Measurements from ENCODE around the gene CHIC2.

CHIC2 gene

DNA sequence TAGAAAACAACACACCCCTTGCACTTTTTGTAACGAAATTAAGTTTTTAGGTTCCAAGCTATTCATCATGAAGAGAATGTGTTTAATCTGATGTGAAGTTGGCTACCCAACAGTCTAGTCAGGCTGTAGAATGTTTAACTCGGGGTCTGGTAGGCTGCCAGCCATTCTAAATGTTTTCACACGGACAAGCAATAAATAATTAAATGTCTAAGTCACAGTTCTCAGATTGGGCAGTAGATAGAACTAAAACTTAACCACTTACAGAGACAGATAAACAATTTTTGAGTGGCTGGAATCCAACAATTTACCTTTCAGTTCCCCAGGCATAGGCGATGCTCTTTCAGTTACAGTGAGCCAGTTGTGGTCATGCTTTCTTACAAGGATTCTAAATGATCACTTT is 66.5 kb downstream of the CHIC2 start:
- DNase-seq: no peak

DNA sequence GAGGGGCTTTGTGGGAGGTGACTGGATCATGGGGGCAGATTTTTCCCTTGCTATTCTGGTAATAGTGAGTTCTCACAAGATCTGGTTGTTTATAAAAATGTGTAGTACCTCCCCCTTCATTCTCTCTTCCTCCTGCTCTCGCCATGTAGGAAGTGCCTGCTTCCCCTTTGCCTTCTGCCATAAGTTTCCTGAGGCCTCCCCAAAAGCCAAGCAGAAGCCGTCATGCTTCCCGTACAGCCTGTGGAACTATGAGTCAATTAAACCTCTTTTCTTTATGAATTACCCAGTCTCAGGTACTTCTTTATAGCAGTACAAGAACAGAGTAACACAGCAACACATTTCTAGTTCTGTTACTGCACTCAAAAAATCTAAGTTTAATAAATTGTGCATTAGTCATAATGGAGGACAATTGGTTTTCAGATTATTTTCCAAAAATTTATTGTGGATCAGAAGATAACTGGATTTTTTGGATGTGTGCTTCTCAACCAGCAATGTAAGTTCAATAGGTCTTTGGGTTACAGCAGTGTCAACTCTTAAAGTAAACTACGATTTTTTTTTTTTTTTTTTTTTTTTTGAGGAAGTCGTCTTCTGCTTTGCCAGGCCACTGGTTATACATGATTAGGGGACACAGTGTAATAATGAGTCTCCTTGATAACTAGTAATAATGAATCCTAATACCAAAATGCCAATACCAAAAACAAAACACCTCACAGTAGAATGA is 69.9 kb downstream of the CHIC2 start:
- DNase-seq: no peak

DNA sequence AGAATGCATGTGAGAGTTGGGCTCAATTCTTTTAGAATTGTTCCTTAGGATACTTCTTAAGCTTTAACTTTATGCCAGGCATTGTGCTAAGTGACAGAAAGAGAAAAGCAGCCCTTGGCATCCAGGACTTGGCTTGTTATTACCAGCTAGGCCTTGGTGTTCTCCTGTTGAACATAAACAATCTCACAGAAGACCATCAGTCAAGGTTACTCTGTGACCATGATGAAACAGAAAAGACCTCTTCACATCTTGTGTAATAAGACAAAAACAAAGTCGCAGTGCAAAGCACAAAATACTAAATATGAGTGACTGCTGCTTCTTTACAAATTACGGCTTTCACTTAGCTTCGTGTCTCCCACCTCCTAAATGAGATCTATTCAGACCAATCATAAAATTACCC is 71.6 kb downstream of the CHIC2 start:
- DNase-seq: no peak

DNA sequence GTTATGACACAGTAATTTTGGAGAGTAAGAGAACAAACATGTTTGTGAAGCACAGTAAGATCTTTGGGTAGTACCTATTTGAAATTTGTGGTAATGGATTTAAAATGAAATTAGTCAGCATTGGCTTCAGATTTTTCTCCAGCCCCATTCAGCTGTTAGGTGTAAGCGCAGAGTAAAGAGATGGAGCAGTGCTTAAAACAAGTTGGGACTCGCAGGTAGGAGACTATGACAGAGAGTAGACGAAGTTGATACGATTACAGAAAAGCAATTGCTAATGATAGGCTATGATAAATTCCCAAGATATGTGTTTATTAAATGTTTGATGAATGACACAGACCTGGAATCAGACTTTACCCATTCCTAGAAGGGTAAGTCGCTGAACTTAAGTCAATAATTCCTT is 72.6 kb downstream of the CHIC2 start:
- no peak for DNase-seq

DNA sequence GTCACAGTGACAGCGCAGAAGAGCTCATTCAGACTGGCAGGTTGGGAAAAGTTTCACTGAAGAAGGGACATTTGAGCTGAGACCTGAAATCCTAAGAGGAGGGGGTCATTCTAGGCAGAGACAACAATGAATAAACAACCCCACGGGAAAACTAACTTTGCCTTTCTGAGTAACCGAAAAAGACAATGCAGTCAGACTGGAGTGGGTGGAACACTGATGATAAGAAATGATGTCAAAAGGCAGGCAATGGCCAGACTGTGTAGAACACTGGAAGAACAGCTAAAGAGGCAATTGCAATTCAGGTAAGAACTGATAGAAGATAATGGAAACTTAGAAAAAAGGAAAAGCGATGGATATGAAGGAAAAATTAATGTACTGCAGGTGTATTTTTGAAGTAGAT is 73.8 kb downstream of the CHIC2 start:
- no peak for DNase-seq

DNA sequence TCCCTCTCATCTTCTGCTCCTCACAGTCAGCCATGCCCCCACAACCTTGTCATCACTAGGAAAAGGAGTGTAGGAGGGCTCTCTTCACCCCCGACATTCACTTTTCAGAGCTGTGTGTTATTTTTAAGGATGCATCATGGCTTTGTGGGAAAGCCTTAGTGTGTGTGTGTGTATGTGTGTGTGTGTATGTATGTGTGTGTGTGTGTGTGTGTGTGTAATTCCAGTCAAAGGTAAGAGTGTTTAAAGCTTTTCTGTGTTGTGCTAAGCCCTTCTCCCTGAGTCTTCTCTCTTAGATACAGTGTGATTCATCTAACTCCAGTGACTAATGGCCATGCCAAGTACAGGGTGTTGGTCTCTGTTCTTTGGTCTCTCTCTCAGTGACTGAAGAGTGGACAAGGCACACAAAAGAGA is 76.6 kb downstream of the CHIC2 start:
- DNase-seq: no peak

DNA sequence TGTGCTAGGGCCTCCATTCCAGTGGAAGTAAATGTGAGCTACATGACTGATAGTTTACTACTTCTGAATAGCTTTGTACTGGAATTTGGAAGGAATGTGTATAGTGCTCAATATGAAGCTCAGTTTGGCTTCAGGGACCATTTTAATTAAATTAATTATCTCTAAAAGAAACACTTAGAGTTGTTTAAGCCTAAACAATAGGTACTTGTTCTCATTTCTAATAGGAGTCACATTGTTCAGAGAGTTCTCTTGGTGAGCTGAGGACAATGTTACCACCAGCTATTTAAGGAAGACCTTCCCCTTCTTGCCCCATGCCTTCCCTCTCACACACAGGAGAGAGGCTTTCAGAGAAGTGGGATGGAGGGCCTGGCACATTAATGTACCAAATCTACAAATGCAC is 78.3 kb downstream of the CHIC2 start:
- no peak for DNase-seq

DNA sequence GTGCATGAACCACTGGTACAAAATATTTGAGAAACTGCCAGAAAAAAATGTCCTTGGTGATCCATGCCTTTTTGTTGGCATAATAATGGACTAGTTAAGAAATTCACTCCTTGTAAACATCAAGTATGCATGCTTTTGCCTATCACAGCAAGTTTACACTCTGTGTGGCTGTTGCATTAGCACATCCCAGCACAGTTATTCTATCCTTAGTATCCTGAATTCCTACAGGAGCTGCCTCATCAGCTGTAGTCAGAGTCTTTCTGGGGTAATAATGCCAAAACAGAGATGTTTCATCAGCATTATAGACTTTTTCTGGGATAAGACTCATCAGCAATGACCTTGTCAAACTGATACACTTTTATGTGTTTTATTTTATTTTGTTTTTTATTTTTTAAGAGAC is 82.8 kb downstream of the CHIC2 start:
- DNase-seq: no peak

DNA sequence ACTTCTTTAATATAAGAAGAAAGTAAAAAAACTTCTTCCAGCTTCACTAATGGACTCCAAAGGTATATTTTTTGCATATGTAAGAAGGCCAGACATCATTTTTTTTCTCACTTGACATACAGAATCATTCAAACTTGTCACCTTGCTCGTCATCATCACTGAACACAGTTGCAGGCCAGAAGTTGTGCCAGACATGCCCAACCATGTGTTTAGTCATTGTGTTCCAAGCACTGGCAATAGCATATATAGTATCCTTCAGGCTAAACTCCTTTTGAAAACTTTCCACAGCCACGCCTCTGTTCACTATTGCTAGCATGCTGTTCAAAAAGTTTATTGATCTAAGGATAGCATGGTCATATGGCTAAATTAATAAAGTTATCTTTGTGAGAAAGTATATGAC is 83.3 kb downstream of the CHIC2 start:
- DNase-seq: no peak

DNA sequence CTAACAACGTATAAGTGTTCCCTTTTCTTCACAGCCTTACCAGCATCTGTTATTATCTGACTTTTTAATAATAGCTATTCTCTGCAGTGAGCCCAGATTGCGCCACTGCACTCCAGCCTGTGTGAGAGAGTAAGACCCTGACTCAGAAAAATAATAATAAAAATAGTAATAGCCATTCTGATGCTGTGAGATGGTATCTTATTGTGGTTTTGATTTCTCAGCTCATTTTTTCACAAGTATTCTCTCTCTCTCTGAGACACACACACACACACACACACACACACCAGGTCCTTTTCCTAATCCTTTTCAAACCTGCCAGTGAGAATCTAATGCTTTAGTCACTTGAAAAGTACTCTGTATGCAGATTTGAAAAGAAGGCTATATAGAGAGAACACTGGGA is 89.8 kb downstream of the CHIC2 start:
- no peak for DNase-seq

DNA sequence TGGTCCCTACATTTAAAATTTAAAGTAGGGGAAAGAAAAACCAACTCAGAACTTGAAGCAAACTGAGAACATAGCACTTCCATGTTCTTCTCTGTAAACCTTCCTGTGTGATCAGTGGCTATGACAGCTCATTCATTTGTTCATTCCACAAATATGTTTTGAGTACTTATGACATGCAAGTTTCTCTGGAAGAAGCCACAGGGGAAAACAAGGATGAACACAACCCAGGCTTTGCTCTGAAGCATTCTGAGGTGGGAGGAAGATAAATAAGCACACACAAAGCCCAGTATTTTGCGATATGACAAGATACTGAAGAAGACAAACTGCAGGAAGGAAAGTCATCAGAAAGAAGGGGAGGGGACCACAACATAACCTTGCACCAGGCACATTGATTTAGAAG is 96.4 kb downstream of the CHIC2 start:
- no peak for DNase-seq

DNA sequence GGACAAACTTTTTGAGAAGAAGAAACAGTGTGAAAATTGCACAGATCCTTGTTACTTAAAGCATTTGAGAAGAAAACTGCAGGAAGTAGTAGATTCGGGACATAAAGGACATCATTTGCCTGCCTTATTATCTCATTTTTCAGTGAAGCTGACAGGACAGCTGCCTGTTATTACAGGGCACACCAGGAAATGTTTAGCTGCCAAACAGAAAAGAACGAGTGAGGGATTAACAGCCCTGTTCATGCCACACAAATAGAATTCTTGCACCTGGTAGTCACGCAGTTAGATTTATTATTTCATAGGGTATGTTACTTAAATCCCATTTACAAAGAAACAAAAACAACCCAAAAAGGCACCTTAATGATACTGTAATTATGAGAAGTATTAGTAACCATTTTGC is 100.6 kb downstream of the CHIC2 start:
- no peak for DNase-seq

DNA sequence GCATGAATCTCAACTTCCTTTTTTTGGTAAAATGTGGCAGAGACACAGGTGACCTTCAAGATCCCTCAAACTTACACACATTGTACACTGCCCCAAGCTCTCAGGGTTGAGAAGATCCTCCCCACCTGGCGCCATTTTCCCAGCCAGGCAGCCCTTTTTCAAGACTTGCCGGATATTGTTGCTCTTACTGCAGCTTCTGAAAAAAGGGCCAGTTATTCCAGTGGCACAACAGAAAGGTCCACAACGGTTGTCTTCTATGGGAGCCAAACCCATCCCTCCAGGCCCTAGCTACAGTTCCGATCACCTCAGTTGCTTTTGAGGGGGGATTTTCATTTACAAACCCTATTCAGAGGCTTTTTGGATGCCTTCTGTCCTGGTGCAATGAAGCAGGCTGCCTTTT is 101.1 kb downstream of the CHIC2 start:
- no peak for DNase-seq

DNA sequence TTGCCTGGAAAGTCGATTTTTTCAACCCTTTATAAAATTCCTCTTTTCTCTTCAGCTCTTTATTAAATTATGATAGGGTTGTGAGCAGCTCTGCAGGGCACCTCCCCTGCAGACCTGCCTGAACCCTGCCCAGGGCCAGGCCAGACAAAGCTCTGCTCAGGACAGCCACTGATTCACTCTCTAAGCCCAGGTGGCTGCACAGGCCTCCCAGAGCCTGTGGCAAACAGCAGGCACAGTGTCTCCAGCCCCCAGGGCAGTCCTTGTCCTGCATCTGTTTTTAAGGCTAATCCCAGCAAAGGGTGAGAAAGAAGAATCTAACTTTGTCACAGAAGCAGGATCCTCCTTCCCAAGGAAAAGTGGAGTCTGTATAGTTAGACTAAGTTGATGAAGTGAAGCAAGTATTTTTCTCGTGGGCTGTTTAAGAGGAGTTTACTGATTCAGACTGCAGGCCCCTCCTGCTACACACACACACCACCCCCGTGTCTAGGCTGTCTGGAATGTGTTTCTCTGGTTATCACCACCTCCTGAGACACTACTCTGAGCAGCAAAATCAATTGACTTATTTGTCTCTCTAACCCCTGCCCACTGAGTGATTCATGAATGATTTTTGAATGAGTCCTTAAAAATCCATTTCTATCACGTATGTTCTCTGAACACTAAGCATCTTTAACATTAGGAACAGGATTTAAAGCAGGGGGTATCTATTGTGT is 101.7 kb downstream of the CHIC2 start:
- no peak for DNase-seq

DNA sequence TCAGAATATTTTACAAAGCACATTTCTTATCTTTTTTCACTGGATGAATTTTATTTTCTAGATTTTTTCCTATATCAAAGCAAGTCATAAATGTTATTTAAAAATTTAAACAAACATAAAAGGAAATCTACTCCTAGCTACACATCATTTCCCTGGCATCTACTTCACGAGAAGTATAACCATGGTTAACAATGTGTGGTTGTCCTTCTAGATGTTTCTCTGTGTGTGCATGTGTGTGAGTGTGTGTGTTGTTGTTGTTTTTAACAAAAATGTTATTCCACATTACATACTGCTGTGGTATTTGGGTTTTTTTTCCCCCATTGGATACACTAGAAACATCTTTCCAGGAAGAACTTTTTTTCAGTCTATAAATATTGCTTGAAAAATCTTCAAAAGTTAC is 103.1 kb downstream of the CHIC2 start:
- DNase-seq: no peak

DNA sequence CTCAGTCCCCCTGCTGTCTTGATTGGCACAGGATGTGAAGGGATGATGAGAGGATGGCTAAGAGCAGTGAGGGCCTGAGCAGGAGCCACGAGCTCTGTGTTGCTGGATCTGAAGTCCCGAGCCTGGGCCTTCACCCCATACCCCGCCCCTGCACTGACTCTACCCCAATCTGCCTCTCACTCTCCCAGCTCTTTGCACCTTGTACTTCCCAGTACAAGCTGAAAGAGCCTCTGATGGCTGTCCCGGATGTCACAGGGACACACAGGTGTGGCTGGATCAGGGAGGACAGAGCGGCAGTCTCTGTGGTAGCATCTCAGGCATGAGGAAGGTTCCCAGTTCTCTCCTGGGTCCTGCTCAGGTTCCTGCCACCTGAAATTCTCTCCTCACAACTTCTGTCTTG is 103.6 kb downstream of the CHIC2 start:
- DNase-seq: no peak
